ENCODE measurements around the gene SSX2IP.

- TF ChIP-seq, protein P1, sequence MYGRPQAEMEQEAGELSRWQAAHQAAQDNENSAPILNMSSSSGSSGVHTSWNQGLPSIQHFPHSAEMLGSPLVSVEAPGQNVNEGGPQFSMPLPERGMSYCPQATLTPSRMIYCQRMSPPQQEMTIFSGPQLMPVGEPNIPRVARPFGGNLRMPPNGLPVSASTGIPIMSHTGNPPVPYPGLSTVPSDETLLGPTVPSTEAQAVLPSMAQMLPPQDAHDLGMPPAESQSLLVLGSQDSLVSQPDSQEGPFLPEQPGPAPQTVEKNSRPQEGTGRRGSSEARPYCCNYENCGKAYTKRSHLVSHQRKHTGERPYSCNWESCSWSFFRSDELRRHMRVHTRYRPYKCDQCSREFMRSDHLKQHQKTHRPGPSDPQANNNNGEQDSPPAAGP (tag by site-specific recombination; IDR thresholded peaks at IDR 0.05): no peak
- TF ChIP-seq ZNF76 (tag by site-specific recombination; IDR thresholded peaks at IDR 0.05; ENCODE audit: borderline replicate concordance, low read depth) (no peak), SETDB1 (IDR thresholded peaks at IDR 0.05; ENCODE audit: insufficient read length, low read length) (no peak), ZNF747 (tag by site-specific recombination; IDR thresholded peaks at IDR 0.05) (no peak), CTCF (tag by site-specific recombination; IDR thresholded peaks at IDR 0.05) (no peak), ZNF518A (tag by site-specific recombination; conservative IDR thresholded peaks at IDR 0.05; ENCODE audit: low read depth) (no peak), TRIM28 (IDR thresholded peaks at IDR 0.05; ENCODE audit: borderline replicate concordance, low read length) (no peak), KLF9 (tag by site-specific recombination; IDR thresholded peaks at IDR 0.05; ENCODE audit: low read depth) (no peak), ZNF549 (tag by site-specific recombination; IDR thresholded peaks at IDR 0.05) (no peak), ZNF24 (tag by site-specific recombination; IDR thresholded peaks at IDR 0.05) (no peak)
- TF ChIP-seq, protein P2, sequence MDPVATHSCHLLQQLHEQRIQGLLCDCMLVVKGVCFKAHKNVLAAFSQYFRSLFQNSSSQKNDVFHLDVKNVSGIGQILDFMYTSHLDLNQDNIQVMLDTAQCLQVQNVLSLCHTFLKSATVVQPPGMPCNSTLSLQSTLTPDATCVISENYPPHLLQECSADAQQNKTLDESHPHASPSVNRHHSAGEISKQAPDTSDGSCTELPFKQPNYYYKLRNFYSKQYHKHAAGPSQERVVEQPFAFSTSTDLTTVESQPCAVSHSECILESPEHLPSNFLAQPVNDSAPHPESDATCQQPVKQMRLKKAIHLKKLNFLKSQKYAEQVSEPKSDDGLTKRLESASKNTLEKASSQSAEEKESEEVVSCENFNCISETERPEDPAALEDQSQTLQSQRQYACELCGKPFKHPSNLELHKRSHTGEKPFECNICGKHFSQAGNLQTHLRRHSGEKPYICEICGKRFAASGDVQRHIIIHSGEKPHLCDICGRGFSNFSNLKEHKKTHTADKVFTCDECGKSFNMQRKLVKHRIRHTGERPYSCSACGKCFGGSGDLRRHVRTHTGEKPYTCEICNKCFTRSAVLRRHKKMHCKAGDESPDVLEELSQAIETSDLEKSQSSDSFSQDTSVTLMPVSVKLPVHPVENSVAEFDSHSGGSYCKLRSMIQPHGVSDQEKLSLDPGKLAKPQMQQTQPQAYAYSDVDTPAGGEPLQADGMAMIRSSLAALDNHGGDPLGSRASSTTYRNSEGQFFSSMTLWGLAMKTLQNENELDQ (tag by site-specific recombination; IDR thresholded peaks at IDR 0.05; ENCODE audit: low read depth): no peak
Observed at GRCh38 chr1:84724128-84724860, 34.0 kb upstream of the SSX2IP start.
